ENCODE measurements around the gene MRPS18A. TPM values are rescaled to one million over a fixed set of nuclear protein-coding genes. Genes with fewer than 3 reads are reported as not detected.
A peak's percentile ranks its signal among the peaks of the same experiment; 100 is the strongest.

Gene MRPS18A
- total and polyA plus RNA-seq, 2 of the 13 experiments (the other 11 are each of a cell fraction or from before 2014, with no cell fraction given): 87.8 to 89.1 TPM

- TF ChIP-seq ZHX2 (IDR thresholded peaks at IDR 0.05; ENCODE audit: low read depth): 0 out of 2 replicates have a peak, but pooled peaks have one; percentile 37
- TF ChIP-seq ZHX2 (CRISPR knock-in tag; IDR thresholded peaks at IDR 0.05; ENCODE audit: borderline replicate concordance): no peak
- TF ChIP-seq HMG20B (CRISPR knock-in tag; conservative IDR thresholded peaks at IDR 0.05): no peak
- peak; percentile 40 for TF ChIP-seq ZNF883 (CRISPR knock-in tag; IDR thresholded peaks at IDR 0.05; ENCODE audit: not compliant biosample characterization)
- peak; percentile 54; the same call in 1 of the 2 replicates for TF ChIP-seq TARDBP (CRISPR knock-in tag; IDR thresholded peaks at IDR 0.05)
- no peak for TF ChIP-seq JUND (CRISPR knock-in tag; IDR thresholded peaks at IDR 0.05)
- peak; percentile 45; the same call in 1 of the 2 replicates for TF ChIP-seq ARID4A (CRISPR knock-in tag; IDR thresholded peaks at IDR 0.05; ENCODE audit: borderline replicate concordance)
- TF ChIP-seq ZNF337 (CRISPR knock-in tag; IDR thresholded peaks at IDR 0.05; ENCODE audit: borderline replicate concordance, low read depth): no peak
- peak; percentile 45; the same call in 1 of the 2 replicates for TF ChIP-seq MIER3 (CRISPR knock-in tag; IDR thresholded peaks at IDR 0.05; ENCODE audit: borderline replicate concordance)
- TF ChIP-seq MLLT10 (CRISPR knock-in tag; IDR thresholded peaks at IDR 0.05): no peak
- no peak; a peak in 1 of 4 replicates for TF ChIP-seq EP300 (IDR thresholded peaks at IDR 0.05; ENCODE audit: low read depth in 2 of 2, low read length in 2 of 2)
- no peak for TF ChIP-seq EP300 (CRISPR knock-in tag; IDR thresholded peaks at IDR 0.05; ENCODE audit: borderline replicate concordance)
- TF ChIP-seq ZFP36L2 (CRISPR knock-in tag; IDR thresholded peaks at IDR 0.05): no peak
- TF ChIP-seq ZNF598 (CRISPR knock-in tag; IDR thresholded peaks at IDR 0.05; ENCODE audit: borderline replicate concordance): no peak
Measured at GRCh38 chr6:43736211-43736786, 48.7 kb upstream of the MRPS18A start (continued).

All from HepG2 (cell line).